DOHH2 (cell line): Measurements from ENCODE around the gene SERPINA5.

ENCODE experiments used
- EZH2phosphoT487 ChIP-seq: fragments of 200-600 bp; sonication (generic); IDR thresholded peaks from 2 replicates; pipeline ENCODE4 v1.6.1; 2017; ENCODE audit warnings: borderline replicate concordance, mild to moderate bottlenecking, antibody characterized with exemption, low read length, moderate library complexity, mixed read lengths
- TF ChIP-seq, protein P1 (sequence below): fragments of 200-600 bp; sonication (generic); IDR thresholded peaks from one replicate; pipeline ENCODE4 v1.5.1; 2014; ENCODE audit warnings: antibody characterized with exemption, mild to moderate bottlenecking, low read depth, low read length; ENCODE audit not compliant: poor library complexity, severe bottlenecking

DNA sequence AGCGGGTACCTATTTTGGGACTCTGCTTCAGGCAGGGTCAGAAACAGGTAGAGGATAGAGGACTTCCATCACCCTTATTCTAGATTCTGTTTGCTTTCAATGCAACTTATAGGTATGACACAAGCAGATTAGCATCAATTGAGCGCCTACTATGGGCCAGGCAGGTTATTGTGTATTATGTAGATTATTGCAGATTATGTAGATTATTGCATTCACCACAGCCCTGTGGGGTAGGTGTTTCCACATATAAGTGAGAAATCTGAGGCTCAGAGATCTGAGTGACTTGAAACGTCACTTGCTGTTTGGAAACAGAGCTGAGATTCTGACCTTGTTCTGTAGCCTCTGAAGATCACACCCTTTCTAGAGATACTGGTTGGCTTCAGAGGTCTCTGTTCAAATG, 45.7 kb upstream of the SERPINA5 start:
- TF ChIP-seq, protein P1, sequence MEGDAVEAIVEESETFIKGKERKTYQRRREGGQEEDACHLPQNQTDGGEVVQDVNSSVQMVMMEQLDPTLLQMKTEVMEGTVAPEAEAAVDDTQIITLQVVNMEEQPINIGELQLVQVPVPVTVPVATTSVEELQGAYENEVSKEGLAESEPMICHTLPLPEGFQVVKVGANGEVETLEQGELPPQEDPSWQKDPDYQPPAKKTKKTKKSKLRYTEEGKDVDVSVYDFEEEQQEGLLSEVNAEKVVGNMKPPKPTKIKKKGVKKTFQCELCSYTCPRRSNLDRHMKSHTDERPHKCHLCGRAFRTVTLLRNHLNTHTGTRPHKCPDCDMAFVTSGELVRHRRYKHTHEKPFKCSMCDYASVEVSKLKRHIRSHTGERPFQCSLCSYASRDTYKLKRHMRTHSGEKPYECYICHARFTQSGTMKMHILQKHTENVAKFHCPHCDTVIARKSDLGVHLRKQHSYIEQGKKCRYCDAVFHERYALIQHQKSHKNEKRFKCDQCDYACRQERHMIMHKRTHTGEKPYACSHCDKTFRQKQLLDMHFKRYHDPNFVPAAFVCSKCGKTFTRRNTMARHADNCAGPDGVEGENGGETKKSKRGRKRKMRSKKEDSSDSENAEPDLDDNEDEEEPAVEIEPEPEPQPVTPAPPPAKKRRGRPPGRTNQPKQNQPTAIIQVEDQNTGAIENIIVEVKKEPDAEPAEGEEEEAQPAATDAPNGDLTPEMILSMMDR: peak; percentile 48
- no peak for TF ChIP-seq EZH2phosphoT487
